GM11168 (cell line): Measurements from ENCODE around the gene CCDC167.

ENCODE experiments used
- in situ Hi-C: fragments of 300-500 bp; cut with MboI; formaldehyde crosslinking; loops from one replicate; pipeline ENCODE4 v1.12.0; 2022; ENCODE audit warnings: low sequenced_read_pairs; ENCODE audit not compliant: unreplicated experiment

The CCDC167 gene

DNA sequence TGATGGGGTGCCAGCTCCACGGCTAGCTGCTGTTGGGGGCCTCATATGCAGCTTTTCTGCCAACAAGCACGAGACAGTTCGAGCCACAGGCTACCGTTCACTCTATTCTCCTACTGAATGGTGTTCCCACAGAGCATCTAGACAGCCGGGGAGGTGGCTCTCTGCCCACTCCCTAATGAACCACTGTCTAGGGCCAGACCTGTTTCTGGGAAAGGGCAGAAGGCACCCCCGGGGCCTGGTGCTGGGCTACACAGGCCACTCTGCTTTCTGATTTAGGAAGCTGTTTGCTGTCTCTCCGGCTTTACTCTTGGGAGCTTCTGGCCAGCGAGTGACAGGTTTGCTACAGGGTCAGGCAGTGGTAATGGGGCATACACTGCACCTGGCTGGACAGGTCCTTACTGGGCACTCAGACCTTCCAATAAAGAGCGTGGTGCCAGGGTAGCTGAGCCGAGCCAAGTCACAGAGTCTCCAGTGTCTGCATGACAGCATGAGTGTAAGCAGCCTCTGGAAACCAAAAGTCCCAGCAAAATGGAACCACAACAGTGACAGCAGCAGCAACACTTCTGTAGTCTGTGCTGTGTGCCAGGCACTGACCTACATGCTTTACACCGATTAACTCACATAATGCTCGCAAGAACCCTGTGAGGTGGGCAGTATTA is 8.4 kb downstream of the CCDC167 start:
- in situ Hi-C loops, result no loop called here

DNA sequence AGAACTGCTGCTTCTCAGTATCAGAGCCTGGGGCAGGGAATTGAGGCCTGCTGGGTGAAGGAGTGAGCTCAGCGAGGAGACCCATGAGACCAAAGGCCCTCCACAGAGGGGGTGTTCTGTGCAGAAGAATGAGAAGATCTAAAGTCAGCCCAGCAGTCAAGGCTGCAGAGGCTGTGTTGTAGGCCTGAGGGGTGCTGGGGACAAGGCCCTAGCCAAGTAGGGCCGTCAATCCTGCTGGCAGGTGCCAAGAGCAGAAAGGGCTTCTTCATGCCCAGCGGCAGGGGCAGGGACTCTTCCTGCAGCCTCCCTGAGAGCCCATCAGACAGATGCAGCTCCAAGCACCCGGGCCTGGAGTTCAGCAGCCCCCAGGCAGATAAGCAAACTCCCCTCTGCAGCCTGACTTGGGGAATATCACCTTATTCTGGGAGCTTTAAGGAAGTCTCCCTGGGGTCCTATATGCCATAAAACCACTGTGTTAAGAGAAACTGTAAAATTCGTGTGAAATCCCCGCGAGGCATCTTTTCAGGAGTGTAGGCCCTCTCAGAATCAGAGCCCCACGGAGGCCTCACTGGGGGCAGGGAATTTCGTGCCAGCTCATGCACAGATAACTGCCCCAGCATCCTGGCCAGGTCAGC is 9.0 kb downstream of the CCDC167 start:
- in situ Hi-C loops, result no loop called here

DNA sequence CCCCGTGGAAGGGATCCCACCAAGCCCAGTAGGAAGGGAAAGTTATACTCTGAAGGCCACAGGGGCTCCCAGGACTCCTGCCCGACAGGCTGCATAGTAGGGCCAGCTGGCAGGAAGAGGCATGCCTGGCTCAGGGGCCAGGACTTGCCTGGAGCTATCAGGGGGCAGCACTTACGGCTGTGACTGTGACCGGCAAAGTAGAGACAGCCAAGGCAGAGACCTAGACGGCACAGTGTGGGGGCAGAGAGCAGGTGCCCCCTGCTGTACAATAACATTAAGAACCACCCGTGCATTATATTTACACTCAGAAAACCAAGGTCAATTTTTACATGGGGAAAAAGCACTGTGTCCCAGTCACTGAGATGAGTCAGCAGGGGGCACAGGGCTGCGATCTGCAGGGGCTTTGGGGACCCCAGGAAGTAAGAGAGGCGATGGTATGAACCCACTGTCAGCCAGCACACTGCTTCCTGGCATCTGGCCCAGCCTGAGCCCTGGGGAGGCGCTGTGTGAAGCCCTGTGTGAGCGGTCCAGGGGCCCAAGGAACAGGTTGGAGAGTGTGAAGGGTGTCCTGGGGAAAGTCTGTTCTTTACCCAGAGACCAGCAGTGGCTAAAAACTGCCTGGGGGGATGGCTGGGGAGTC is 9.9 kb downstream of the CCDC167 start:
- in situ Hi-C loops, result loop anchor here (10.0 kb wide), 1 partner anchor 85 kb away; no protein-coding TSS in a partner anchor

DNA sequence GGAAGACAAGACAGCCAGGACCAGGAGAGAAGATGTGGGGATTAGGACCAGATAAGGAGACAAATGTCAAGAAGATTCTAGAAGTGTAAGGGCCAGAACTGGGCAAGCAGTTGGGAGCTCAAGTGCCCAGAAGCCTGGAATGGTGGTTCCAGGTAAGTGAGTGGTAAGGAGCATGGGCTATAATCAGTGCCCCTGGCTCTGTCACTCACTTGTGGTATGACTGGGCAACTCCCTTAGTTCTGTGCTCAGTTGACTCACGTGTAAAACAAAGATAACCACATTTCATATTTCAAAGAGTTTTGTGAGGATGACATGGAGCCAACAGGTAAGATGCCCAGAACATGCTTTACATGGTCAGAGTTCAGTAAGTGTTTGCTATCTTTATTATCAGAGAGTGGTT is 11.2 kb downstream of the CCDC167 start:
- in situ Hi-C loops, result loop anchor here (10.0 kb wide), 1 partner anchor 86 kb away; no protein-coding TSS in a partner anchor

DNA sequence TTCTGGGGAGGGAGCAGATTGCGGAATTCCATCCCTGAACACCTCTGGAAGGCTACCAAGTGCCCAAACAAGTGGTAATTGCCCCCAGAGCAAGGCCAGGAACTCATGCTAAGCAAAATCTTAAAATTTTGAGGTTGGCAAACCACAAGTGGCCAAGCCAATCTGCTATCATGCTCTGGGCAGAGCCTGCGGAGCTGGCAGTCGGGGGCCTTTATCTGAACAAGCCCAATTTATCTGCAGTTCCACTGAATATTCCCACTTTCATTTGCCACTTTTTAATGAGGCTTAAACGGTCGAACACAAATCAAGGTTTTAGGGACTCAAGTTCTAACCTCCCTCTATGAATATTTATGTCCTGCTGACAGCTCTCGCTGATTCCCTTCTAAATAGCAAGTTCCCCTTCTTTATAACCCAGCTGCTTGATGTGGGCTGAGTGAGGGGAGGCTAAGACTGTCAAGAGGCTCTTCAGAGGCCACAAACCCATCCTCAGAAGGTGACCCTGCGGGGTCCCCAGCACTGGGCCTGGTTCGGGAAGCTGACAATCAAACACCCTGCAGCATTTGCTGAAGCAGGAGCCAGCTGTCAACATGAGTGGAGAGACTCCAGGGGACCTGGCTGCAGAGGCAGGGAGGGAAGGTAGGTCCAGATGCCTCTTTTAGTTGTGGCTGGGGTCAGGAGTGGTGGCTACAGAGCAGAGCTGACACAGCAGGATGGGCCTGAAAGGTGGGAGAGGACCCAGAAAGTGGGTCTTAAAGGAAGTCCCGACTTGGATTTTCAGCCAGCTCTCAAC is 11.9 kb downstream of the CCDC167 start:
- in situ Hi-C loops, result loop anchor here (10.0 kb wide), 1 partner anchor 87 kb away; no protein-coding TSS in a partner anchor

DNA sequence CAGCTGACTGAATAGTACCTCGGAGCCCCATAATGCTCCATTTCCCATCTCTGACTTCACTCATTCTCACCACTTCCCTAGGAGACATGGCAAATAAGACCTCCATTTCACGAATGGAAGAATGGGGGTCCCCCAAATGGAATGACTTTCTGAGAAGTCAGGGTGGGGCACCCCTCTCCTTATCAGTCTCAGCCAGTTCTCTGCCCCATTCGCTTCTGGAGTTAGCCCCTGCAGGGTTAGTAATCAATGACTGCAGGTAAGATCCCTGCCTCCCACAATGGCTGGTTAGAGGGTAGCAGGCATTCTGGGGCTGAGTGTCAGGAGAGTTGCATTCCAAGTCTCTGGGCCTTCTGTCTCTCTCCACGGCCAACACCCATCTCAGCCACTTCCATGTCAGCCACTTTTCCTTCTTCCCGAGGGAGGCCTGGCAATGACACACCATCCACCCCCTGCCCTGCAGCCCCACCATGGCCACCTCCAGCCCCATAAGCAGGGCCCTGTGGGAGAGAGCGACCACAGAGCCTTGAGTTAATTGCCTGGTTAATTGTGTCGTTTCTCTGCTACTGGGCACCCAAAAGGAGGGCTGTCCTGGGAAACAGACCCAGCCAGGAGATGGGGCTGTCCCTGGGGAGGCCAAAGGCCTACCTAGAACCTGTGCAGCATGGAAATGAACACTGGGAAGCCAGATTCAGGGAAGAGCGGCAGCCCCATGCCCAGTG is 13.4 kb downstream of the CCDC167 start:
- in situ Hi-C loops, result loop anchor here (10.0 kb wide), 1 partner anchor 89 kb away; no protein-coding TSS in a partner anchor

DNA sequence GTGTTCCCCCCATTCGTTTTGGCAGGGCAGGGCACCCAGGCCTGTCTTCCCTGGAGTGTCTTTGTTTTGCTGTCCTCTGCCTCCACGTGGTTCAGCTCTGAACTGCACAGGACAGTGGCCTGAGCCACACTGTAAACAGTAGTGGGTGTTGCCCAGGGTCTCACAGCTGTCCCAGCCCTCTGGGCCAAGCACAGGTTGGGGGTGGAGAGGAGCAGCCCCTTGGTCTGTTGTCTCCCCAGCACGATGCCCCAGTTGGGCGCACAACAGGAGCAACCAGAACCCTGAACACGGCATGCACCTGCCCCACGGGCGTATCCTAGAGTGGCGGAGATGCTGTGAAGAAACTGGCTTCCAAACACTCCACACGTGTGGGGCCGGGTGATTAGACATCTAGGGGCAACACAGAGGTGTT is 14.4 kb downstream of the CCDC167 start:
- in situ Hi-C loops, result loop anchor here (10.0 kb wide), 1 partner anchor 90 kb away; no protein-coding TSS in a partner anchor

DNA sequence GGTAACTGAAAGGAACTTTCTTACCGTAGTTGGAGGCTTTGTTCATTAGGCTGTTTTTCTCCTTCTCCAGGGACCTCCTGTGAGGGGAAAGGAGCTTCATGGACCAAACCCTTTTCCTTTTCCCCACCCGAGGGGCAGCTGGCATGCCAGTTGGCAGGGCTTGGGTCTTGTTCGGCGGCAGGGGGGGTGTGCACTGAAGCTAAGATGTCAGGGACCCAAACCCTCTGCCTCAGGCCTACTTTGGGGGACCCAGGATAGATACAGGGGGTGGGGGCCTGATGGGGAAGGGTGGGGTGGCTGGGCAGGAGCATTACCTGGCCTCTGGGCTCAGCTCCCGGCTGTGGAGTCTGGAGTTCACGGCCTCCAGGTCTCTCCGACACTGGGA is 14.9 kb downstream of the CCDC167 start:
- in situ Hi-C loops, result loop anchor here (10.0 kb wide), 1 partner anchor 90 kb away; no protein-coding TSS in a partner anchor

DNA sequence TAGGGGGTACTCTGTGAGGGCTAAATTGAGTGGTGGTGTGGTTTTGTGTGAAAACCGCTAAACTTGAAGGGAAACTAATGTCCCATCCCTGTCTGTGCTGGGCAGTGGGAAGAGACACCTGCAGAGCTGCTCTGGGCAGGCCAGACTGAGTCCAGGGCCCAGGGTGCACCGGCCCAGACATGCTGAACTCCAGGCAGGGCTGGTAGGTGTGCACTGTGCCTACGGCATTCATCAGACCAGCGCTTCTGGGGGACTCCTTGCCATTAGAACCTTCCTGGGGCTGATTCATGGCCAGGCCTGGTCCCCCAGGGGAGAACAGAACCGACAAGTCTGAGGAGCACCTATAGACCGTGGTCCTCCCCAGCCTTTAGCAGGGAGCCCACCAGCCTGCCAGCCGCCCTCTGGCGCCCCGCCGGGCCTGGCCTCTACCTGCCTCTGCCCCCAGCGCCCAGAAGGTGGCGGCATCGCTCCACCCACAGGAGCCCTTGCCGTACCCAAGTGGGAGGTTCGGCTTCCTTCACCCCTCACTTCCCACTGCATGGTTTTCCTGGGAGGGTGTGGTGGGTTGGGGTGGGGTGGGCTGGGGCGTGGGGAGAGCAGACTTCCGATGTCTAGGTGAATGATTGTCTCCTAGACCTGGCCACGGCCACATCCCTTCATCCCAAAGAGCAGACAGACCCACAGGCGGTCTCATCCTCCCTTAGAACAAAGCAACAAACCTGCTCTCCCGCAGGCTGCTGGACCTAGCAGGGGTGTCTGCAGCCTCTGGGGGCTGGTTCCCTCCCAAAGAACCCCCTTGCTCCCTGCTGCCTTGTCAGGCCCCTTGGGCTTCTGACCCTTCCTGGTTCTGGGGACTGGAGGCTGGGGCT is 15.5 kb downstream of the CCDC167 start:
- in situ Hi-C loops, result loop anchor here (10.0 kb wide), 1 partner anchor 91 kb away; no protein-coding TSS in a partner anchor

DNA sequence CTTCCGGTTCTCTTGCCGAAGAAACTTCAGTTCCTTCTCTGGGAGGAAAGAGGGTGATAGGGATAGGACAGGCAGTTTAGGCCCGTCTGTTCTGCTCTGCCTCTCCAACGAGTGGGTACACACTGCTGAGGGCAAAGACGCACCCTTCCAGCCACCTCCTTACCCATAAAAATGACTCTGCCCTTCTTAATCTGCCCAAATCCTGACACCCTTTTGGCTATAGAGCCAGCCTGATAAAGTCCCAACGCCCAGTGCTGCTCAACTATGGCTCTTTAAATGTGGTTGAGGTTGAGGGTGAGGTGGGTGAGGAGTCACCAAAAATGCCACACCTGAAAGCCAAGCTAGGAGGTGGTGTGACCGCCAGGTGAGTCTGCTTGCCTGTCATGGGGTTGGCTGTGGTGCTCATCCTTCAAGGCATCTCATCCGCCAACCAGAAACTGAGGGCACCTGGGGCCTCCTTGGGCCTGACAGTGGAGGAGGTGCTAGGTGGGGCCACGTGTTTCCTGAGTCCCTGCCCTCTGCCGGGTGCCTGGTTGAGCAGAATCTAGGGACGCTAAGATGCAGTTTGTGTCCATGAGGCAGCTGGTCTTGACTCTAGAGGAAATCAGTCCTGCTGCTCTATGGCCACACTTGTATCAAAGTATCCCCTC is 16.3 kb downstream of the CCDC167 start:
- in situ Hi-C loops, result loop anchor here (10.0 kb wide), 1 partner anchor 91 kb away; no protein-coding TSS in a partner anchor

DNA sequence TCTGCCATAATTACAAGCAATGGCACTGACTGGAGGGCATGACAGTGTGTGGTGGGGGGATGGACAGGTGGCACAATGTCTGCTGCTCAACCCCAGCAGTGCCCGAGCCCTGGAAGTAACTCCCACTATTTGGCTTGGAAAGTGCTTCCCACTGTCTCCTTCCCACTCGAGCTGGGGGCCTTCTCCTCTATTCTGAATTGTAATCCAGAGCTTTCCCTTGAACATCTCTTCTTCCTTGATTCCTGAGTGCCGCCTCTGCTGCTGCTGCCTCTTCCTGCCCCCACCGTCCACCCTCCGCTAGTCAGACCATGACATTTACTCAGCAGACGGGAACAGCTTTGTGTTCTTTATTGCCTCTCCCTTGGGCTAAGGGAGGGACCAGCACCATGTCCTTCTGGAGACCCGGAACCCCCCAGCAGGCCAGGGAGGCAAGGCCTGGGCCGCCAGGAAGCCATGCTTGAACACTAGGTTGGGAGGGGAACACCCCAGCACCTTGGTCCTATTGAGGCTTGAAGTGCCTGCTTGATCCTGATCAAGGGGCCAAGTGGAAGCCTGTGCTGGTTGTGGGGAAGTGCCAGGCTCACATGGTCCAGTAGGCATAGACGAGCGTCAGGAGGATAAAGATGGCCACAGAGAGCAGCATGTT is 17.0 kb downstream of the CCDC167 start:
- in situ Hi-C loops, result loop anchor here (10.0 kb wide), 1 partner anchor 92 kb away; no protein-coding TSS in a partner anchor

DNA sequence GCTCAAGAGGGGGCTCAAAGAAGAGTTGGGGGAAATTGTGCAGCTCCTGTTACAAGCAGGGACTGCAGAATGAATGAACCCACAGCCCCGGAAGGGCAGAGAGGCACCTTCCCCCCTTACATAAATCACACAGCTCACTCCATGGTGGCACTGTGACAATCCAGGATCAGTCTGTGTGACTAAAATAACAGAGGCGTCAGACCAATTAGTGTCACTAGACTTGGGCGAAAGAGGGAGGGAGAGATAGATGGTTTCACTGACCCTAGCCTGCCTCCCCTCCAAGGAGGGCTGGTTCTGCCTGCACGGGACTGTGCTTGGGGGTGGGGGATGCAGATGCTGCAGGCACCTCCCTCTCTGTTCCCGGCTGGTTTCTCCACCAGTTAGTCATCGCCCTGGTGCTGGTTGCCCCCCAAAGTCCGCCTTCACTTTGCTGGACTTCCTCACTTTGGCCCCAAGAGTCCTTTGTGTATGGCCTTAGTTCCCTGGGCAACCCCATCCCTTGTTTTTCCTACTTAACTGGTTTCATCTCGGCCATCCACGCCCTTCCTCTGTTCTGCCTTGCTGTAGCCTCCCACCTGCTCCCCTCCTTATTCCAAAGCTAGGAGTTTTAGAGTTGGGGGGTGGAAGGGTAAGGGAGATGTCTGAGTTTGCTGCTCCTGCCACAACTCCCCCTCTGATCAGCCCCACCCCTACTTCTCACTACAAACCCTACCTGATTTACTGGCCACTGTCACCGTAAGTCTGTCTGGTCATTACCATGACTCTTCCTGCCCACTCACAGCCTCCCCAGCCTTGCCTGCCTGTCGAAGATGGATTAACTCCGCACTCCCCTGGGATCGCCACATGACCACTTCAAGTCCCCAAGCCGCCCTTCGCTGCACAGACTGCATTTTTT is 17.7 kb downstream of the CCDC167 start:
- in situ Hi-C loops, result loop anchor here (10.0 kb wide), 1 partner anchor 93 kb away; no protein-coding TSS in a partner anchor

DNA sequence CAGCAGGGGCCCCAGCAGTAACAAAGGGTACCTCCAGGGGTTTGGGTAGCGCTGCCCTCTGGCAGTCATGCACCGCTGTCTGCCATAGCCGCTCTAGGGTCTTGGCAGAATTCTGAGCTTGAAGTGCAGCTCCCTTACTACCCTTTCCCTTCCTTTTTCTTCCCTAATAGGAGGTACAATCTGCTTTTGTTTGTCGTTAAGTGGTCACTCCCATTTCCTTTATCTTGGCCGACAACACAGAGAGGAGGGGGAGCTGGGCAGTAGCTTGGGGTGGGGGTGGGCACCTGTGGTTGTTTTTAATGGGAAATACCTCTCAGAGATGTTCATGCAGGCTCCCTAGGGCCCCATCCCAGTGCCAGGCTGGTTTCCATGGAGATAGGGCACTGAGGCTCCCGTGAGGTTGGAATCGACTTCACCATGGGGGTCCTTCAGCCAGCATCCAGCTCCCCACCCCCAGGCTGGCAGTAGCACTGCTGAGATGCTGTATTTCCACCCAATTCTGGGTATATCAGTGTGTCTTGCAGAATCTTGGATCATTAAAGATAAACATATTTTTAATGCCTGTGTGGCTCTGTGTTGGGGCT is 18.6 kb downstream of the CCDC167 start:
- in situ Hi-C loops, result loop anchor here (10.0 kb wide), 1 partner anchor 94 kb away; no protein-coding TSS in a partner anchor

DNA sequence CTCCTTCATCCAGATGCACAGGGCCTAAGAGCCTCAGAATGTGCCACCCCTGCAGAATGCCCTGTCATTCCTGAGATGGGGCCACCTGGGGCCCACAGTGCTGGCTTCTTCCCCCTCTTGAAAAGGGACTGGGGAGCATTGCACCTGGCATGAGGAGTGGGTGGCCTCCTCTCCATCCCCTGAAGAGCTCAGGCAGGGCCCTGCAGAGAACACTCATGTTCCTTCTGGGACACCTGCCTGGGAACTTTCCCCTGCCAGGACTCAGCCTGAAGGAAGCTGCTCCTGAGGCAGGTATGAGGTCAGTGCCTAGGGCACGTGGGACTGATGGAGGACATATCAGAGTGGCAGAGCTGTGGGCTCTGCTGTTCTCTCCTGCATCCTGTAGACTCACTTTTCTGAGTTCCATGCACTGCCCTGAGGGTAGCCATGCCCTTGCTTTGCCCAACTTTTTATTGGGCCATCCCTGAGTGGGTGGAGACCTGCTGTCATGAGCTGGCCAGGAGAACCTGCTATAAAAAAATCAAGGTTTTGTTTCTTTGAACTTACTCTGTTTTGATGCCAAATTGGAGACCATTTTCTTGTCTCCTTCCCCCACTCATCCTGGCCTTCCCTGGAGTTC is 19.5 kb downstream of the CCDC167 start:
- in situ Hi-C loops, result loop anchor here (10.0 kb wide), 1 partner anchor 95 kb away; no protein-coding TSS in a partner anchor

DNA sequence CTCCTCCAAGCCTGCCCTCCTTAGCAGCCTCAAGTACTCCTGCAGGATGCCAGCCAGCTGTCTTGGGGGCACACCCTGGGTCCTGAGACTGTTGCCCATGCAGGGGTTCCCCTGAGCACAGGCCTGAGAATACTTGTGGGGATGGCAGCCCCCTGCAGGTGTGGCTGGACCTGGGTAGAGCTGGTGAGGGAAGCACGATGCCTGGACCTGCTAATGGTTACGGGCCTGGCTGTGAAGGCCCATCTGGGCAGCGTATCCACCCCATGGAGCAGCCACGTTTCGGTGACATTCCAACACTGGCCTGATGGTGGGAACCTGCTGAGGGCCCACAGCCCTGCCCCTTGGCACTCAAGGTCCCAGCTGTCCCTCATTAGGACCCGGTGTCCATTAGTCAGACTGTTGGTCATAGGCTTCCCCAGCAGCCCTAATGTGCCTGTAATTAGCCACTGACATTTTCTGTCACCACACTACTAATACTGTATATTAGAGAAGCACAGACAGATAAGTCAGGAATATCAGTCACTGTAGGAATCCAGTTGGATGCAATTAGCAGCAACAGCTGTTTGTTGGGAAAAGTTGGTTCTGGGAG is 20.3 kb downstream of the CCDC167 start:
- in situ Hi-C loops, result no loop called here
